Stimulated activated CD8-positive, alpha-beta memory T cell treated with anti-CD3 and anti-CD28 coated beads, Interleukin-7, amount 100 ng/mL, for 24 hours (primary cell): ENCODE measurements around the gene LRP2BP.
"Not testable (repeated sequence)": the region's sequence is repeated elsewhere in the genome, so short reads cannot be mapped to it uniquely, and the experiment has no call there.

ENCODE experiments used
- DNase-seq: peaks from one replicate; pipeline ENCODE4 v3.0.0-alpha.2; 2020; ENCODE audit warnings: low read depth

The LRP2BP gene

GRCh38 chr4:185361872-185362271 lies 33.9 kb downstream of the LRP2BP start:
- DNase-seq, result no peak

- no peak for DNase-seq
These were observed 35.8 kb downstream of the LRP2BP start for GRCh38 chr4:185359767-185360446.

- no peak for DNase-seq
These were observed 36.8 kb downstream of the LRP2BP start for GRCh38 chr4:185358959-185359358.

- no peak for DNase-seq
These were observed 37.2 kb downstream of the LRP2BP start for GRCh38 chr4:185358514-185358913.

GRCh38 chr4:185357733-185358440 lies 37.8 kb downstream of the LRP2BP start:
- DNase-seq, result no peak

- DNase-seq, result no peak
These were observed 38.5 kb downstream of the LRP2BP start for GRCh38 chr4:185357211-185357610.

GRCh38 chr4:185352741-185353140 lies 43.0 kb downstream of the LRP2BP start:
- no peak for DNase-seq

- no peak for DNase-seq
These were observed 43.5 kb downstream of the LRP2BP start for GRCh38 chr4:185352202-185352601.

- no peak for DNase-seq
These were observed 44.0 kb downstream of the LRP2BP start for GRCh38 chr4:185351691-185352090.

GRCh38 chr4:185346975-185347601 lies 48.6 kb downstream of the LRP2BP start:
- no peak for DNase-seq

- no peak for DNase-seq
These were observed 50.8 kb downstream of the LRP2BP start for GRCh38 chr4:185344743-185345538.

GRCh38 chr4:185343726-185344581 lies 51.8 kb downstream of the LRP2BP start:
- no peak for DNase-seq

- DNase-seq, result no peak
These were observed 53.9 kb downstream of the LRP2BP start for GRCh38 chr4:185341841-185342240.

- no peak for DNase-seq
These were observed 54.3 kb downstream of the LRP2BP start for GRCh38 chr4:185341377-185341776.

- no peak for DNase-seq
These were observed 55.8 kb downstream of the LRP2BP start for GRCh38 chr4:185339941-185340340.

- no peak for DNase-seq
These were observed 60.1 kb downstream of the LRP2BP start for GRCh38 chr4:185335579-185335978.

GRCh38 chr4:185334326-185334725 lies 61.4 kb downstream of the LRP2BP start:
- no peak for DNase-seq

GRCh38 chr4:185332575-185333464 lies 62.9 kb downstream of the LRP2BP start:
- DNase-seq, result no peak

GRCh38 chr4:185329879-185330510 lies 65.7 kb downstream of the LRP2BP start:
- DNase-seq, result not testable (repeated sequence)

GRCh38 chr4:185328586-185328985 lies 67.1 kb downstream of the LRP2BP start:
- DNase-seq, result no peak
